NCI-H2196 (cell line): Measurements from ENCODE around the gene ULK1.

Experiments used
- DNase-seq: peaks from one replicate; lab custom pipeline; 2025; ENCODE audit not compliant: unreplicated experiment; lab: John Stamatoyannopoulos, UW

The ULK1 gene

DNA sequence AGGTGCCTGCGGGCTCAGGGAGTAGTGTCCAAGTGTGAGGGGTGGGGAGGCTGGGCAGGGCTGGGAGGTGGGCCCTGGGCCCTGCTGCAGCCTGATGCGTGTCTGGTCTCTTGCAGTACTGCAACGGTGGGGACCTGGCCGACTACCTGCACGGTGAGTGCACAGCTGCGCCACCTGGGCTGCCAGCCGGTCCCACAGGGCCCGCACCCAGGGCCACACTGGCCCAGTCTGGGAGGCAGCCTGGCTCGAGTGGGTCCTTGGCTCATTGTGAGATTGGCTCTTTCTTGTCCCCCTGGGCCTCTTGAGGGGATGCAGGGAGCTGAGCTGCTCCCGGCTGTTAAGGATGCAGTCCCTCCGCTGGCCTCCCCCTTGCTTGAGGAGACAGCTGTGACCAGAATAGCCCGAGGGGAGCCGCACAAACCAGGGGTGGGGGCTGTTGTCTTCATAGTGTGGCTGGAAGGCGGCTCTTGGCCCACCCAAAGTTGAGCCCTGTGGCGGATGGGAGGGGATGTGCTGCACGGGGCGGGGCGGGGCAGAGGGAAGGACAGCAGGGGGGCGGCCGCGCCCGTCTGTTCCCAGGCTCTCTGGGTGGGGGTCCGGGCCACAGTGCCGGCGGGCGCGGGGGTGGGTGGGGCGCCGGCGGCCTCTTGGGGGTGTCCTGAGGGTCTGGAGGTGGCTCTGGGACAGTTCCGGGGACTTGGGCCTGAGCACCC, 13.1 kb downstream of the ULK1 start:
- DNase-seq: no peak

DNA sequence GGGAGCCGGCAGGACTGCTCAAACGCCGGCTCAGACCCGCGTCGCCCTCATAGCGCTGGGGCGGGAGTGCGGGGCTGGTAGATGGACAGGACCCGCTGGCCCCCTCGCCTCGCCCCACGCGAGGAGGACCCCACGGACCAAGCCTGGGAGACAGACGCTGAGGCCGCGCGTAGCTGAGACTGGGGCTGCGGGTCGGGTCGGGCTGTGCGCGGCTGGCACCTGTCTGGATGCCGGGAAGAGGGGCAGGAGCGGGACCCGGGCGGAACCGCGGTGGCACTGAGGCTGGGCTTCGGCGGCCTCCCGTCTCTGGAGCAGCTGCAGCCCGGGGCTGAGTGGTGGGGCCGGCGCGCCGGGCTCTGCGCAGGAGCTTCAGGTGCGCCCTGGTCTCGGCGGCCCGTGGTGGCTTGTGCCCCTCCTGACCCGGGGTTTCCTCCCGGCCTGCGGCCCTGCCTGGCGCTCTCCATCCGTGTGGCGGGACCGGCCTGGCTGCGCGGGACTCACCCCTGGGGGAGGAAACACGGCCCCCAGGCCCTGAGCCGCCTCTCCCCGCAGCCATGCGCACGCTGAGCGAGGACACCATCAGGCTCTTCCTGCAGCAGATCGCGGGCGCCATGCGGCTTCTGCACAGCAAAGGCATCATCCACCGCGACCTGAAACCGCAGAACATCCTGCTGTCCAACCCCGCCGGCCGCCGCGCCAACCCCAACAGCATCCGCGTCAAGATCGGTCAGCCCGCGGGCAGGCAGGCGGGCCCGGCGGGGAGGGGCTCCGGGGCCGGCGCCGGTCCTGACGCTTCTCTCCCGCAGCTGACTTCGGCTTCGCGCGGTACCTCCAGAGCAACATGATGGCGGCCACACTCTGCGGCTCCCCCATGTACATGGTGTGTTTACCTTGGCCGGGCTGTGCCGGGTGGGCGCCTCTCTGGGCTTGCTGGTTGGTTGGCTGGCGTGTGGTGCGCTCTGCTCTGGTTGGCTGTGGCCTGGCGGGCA, 14.0 kb downstream of the ULK1 start:
- no peak for DNase-seq

GRCh38 chr12:131909081-131909751, 14.8 kb downstream of the ULK1 start:
- DNase-seq: no peak

DNA sequence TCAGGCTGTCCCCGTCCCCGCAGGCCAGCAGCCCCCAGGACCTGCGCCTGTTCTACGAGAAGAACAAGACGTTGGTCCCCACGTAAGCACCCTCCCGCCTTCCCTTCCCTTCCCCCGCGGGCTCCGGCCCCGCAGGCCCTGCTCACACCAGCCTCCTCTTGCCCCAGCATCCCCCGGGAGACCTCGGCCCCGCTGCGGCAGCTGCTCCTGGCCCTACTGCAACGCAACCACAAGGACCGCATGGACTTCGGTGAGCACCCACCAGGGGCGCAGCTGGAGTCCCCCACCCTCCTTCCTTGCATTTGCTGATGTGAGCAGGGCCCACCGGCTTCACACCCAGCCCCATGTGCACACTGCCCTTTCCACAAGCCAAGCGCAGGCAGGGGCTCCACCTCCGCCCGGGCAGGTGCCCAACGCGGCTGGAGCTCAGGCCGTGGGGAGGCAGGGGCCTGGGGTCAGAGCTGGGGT, 15.4 kb downstream of the ULK1 start:
- no peak for DNase-seq

DNA sequence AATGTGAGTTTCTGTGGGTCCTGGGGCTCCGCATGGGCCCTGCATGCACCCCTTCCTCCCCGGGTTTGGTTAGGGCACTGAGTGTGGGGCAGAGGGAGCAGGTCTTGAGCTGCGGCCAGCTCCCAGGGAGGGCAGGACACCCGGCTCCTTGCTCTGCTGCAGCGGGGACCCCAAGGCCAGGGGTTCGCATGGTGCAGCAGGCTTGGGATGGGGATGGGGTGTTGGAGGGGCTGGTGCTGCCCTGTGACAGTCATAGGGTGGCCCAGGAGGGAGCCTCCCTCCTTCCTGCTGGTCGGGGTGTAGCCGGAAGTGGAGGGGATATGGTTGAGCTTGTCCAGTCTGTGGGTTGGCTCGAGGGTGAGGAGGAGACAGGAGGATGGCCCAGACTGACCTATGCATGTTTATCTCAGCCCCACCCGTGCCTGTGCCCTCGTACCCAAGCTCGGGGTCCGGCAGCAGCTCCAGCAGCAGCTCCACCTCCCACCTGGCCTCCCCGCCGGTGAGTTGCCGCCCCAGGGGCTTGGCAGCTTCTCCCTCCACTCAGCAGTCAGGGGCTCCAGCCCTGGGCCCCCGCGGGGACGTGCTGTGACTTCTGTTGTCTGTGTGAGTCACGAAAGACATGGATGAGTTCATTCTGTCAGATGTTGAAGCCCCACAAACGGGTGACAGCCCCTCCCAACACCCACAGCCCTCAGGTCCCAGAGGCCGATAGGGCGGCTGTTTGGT, 16.0 kb downstream of the ULK1 start:
- DNase-seq: no peak

DNA sequence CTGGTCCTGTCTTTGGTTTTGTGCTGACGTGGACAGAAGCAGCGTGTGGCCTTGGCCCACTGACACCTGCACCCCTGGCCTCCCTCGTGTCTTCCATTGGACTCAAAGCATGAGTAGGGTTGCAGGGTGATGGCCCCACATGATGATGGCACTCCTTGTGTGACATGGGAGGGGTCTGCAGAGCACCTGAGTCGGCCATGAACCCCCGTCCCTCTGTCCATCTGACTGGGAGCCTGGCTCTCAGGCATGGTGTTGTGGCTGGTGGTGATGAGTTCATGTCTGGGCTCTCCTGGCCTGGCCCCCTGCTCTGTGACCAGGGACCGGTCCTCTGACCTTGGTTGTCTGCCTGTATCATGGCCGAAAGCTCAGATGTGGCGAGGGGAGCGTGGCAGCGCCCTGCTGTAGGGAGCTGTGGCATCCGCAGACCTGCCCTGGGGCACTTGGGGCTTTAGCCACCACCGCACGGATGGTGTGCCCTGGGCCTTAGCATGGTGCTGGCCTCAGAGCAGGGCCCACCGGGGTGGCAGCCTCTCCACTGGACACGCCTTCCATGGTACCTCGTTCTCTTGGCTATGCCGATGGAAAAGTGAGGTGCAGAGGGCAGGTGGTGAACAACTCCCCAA, 16.7 kb downstream of the ULK1 start:
- no peak for DNase-seq

DNA sequence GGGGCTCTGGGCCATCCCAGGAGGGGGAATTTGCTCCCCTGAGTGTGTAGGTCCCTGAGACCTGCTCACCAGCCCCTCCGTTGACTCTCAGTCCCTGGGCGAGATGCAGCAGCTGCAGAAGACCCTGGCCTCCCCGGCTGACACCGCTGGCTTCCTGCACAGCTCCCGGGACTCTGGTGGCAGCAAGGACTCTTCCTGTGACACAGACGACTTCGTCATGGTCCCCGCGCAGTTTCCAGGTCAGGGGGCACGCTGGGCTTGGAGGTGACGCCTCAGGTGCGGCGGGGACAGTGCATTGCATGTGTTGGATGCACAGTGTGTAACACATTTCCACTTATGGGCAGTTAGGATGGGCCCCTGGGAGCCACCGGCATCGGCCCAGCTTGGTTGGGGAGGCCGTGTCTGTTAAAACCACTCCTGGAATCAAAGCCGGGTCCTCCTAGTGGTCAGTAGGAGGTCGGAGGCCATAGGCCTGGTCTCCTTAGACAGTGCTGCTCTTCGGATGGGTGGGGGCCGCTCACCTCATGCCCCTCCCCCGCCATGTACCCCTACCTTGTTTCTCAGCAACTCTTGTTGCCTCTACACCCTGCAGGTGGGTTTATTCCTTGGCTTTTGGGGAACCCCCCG, 17.5 kb downstream of the ULK1 start:
- DNase-seq: no peak

- DNase-seq: peak; percentile 44
Measured at GRCh38 chr12:131912518-131913274, 18.3 kb downstream of the ULK1 start.

- DNase-seq: no peak
Measured at GRCh38 chr12:131913666-131914065, 19.2 kb downstream of the ULK1 start.

GRCh38 chr12:131914179-131914702, 19.8 kb downstream of the ULK1 start:
- no peak for DNase-seq

- DNase-seq: no peak
Measured at GRCh38 chr12:131915000-131915689, 20.7 kb downstream of the ULK1 start.

DNA sequence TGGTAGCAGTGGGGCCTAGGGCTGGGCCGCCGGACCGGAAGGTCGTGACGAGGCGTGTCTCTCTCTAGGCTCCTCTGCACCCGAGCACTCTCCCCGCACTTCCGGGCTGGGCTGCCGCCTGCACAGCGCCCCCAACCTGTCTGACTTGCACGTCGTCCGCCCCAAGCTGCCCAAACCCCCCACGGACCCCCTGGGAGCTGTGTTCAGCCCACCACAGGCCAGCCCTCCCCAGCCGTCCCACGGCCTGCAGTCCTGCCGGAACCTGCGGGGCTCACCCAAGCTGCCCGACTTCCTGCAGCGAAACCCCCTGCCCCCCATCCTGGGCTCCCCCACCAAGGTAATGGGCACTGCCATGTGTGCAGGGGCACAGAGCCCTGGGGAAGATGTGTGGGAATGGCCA, 21.4 kb downstream of the ULK1 start:
- DNase-seq: no peak

- DNase-seq: no peak
Measured at GRCh38 chr12:131916306-131917138, 22.1 kb downstream of the ULK1 start.

GRCh38 chr12:131917139-131917710, 22.8 kb downstream of the ULK1 start:
- no peak for DNase-seq

DNA sequence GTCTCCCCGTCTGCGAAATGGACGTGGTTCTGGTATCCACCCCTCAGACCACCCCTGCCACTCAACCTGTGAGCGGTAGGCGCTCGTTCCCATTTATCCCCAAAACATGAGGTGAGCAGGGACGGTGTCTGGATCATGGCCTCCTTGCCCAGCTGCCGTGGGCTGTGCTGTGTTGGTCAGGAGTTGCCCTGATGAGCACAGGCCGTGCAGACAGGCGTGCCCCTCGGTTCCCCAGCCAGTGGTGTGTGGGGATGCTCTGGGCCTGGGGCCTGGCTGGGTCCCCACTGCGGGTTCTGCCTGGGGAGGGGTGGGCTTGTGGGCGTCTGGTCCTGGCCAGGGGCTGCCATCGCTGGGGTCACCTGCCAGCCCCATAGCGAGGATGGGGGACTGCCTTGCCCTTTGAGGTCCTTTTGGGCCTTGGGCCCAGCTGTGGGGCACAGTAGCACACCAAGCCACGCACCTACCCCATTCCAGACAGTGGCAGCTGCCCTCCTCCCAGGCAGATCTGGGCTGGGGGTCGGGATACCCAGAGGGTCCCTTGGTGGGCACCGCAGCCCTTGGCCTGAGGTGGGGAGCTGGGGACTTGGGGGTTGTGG, 23.4 kb downstream of the ULK1 start:
- no peak for DNase-seq

- no peak for DNase-seq
Measured at GRCh38 chr12:131918311-131919050, 24.1 kb downstream of the ULK1 start.
